Measurements from ENCODE around the gene PERCC1. TPM values are rescaled to one million over a fixed set of nuclear protein-coding genes. Genes with fewer than 3 reads are reported as not detected.
"Not testable (repeated sequence)": the region's sequence is repeated elsewhere in the genome, so short reads cannot be mapped to it uniquely, and the experiment has no call there.

PERCC1 gene
- total RNA-seq, 1 experiment from 2014 or later: not detected

GRCh38 chr16:1474796-1475551 lies 44.1 kb downstream of the PERCC1 start, which contains the start of gene CLCN7:
CLCN7 (minus strand) TSS chr16:1475028; CDS start chr16:1474974, 54 bp downstream.
- Histone ChIP-seq H3F3A (ENCODE audit: low read length, unreplicated experiment) (no peaks in the 10 kb centered on the region), H3K9ac (ENCODE audit: low read length) (peak within 1 kb of the TSS; percentile 79), H2AFZ (ENCODE audit: low read length) (peak within 1 kb of the TSS; percentile 87), H3K9me3 (ENCODE audit: low read length) (no peaks in the 10 kb centered on the region), H3K4me1 (ENCODE audit: insufficient read depth, low read length) (peaks cover 5% of the 10 kb centered on the region; the same call in 1 of the 2 replicates), H3K27me3 (ENCODE audit: low read length) (no peaks in the 10 kb centered on the region), H3K9me2 (replicated peaks; ENCODE audit: low read length) (no peaks in the 10 kb centered on the region), H4K20me1 (ENCODE audit: low read length) (no peaks in the 10 kb centered on the region), H3K4me2 (ENCODE audit: low read length) (peak within 1 kb of the TSS; percentile 82), H3K4me3 (ENCODE audit: low read length) (peak within 1 kb of the TSS; percentile 79), H3K27ac (ENCODE audit: low read length) (peak within 1 kb of the TSS; percentile 23), H3K36me3 (ENCODE audit: low read depth, low read length) (no peaks in the 10 kb centered on the region), H3K79me2 (ENCODE audit: low read length) (peaks cover 27% of the 10 kb centered on the region)
- DNase-seq (peak; percentile 58), ATAC-seq (peak; percentile 78)
- CTCF ChIA-PET: no interaction called here
- TF ChIP-seq EZH2phosphoT487 (IDR thresholded peaks at IDR 0.05; ENCODE audit: borderline replicate concordance, low read length) (no peak), EZH2 (IDR thresholded peaks at IDR 0.05; ENCODE audit: low read length, unreplicated experiment) (no peak), CTCF (conservative IDR thresholded peaks at IDR 0.05; ENCODE audit: low read depth, low read length) (no peak)
- intact Hi-C loops (cut with micrococcal nuclease): no loop called here
- no TSS peak for BruUV-seq (replicated peaks)
- POLR2A ChIA-PET (ENCODE audit: unreplicated experiment): no interaction called here

- no peaks in the 10 kb centered on the region for H3K9me2 ChIP-seq (replicated peaks; ENCODE audit: low read length)
- ChIA-PET POLR2A (ENCODE audit: unreplicated experiment) (no interaction called here), CTCF (no interaction called here)
- H3K4me1 ChIP-seq (ENCODE audit: insufficient read depth, low read length): peaks cover 5% of the 10 kb centered on the region; the same call in 1 of the 2 replicates
- no peak overlapping the region for H3K27ac ChIP-seq (ENCODE audit: low read length)
- H3K27me3 ChIP-seq (ENCODE audit: low read length): no peaks in the 10 kb centered on the region
- no peaks in the 10 kb centered on the region for H3K36me3 ChIP-seq (ENCODE audit: low read depth, low read length)
- peak overlapping the region; percentile 79 for H3K4me3 ChIP-seq (ENCODE audit: low read length)
- H3K4me2 ChIP-seq (ENCODE audit: low read length): peak overlapping the region; percentile 82
- ATAC-seq (no peak), DNase-seq (no peak)
- H2AFZ ChIP-seq (ENCODE audit: low read length): peak overlapping the region; percentile 87
- intact Hi-C loops (cut with micrococcal nuclease): no loop called here
- peak overlapping the region; percentile 79; the same call in 1 of the 2 replicates for H3K9ac ChIP-seq (ENCODE audit: low read length)
- H3K9me3 ChIP-seq (ENCODE audit: low read length): no peaks in the 10 kb centered on the region
- H3F3A ChIP-seq (ENCODE audit: low read length, unreplicated experiment): no peaks in the 10 kb centered on the region
- TSS peak; percentile 84 for BruUV-seq (replicated peaks)
- TF ChIP-seq EZH2phosphoT487 (IDR thresholded peaks at IDR 0.05; ENCODE audit: borderline replicate concordance, low read length) (no peak), EZH2 (IDR thresholded peaks at IDR 0.05; ENCODE audit: low read length, unreplicated experiment) (no peak), CTCF (conservative IDR thresholded peaks at IDR 0.05; ENCODE audit: low read depth, low read length) (no peak)
- H4K20me1 ChIP-seq (ENCODE audit: low read length): no peaks in the 10 kb centered on the region
- H3K79me2 ChIP-seq (ENCODE audit: low read length): peaks cover 25% of the 10 kb centered on the region
Observed at GRCh38 chr16:1475552-1476114, 44.8 kb downstream of the PERCC1 start.

- TF ChIP-seq EZH2phosphoT487 (IDR thresholded peaks at IDR 0.05; ENCODE audit: borderline replicate concordance, low read length) (no peak), EZH2 (IDR thresholded peaks at IDR 0.05; ENCODE audit: low read length, unreplicated experiment) (no peak), CTCF (conservative IDR thresholded peaks at IDR 0.05; ENCODE audit: low read depth, low read length) (no peak)
- Histone ChIP-seq H3K9me3 (ENCODE audit: low read length) (no peaks in the 10 kb centered on the region), H3K27ac (ENCODE audit: low read length) (no peak overlapping the region), H4K20me1 (ENCODE audit: low read length) (no peaks in the 10 kb centered on the region), H3K4me2 (ENCODE audit: low read length) (no peak overlapping the region), H3K27me3 (ENCODE audit: low read length) (no peaks in the 10 kb centered on the region), H2AFZ (ENCODE audit: low read length) (no peak overlapping the region), H3K4me1 (ENCODE audit: insufficient read depth, low read length) (peaks cover 10% of the 10 kb centered on the region), H3K9me2 (replicated peaks; ENCODE audit: low read length) (no peaks in the 10 kb centered on the region), H3K36me3 (ENCODE audit: low read depth, low read length) (no peaks in the 10 kb centered on the region), H3F3A (ENCODE audit: low read length, unreplicated experiment) (no peaks in the 10 kb centered on the region), H3K9ac (ENCODE audit: low read length) (no peak overlapping the region), H3K79me2 (ENCODE audit: low read length) (peaks cover 17% of the 10 kb centered on the region), H3K4me3 (ENCODE audit: low read length) (no peak overlapping the region)
- intact Hi-C loops (cut with micrococcal nuclease): no loop called here
- POLR2A ChIA-PET (ENCODE audit: unreplicated experiment): no interaction called here
- ATAC-seq (no peak), DNase-seq (no peak)
- no TSS peak for BruUV-seq (replicated peaks)
- CTCF ChIA-PET: no interaction called here
Observed at GRCh38 chr16:1477033-1477432, 46.2 kb downstream of the PERCC1 start.

GRCh38 chr16:1478937-1479336 lies 48.1 kb downstream of the PERCC1 start:
- H3F3A ChIP-seq (ENCODE audit: low read length, unreplicated experiment); H3K27ac ChIP-seq (ENCODE audit: low read length); H3K4me3 ChIP-seq (ENCODE audit: low read length); H3K27me3 ChIP-seq (ENCODE audit: low read length); H3K4me2 ChIP-seq (ENCODE audit: low read length); H4K20me1 ChIP-seq (ENCODE audit: low read length); H3K9me2 ChIP-seq (replicated peaks; ENCODE audit: low read length); H3K9ac ChIP-seq (ENCODE audit: low read length); POLR2A ChIA-PET (ENCODE audit: unreplicated experiment); intact Hi-C loops (cut with micrococcal nuclease); BruUV-seq (replicated peaks); H3K36me3 ChIP-seq (ENCODE audit: low read depth, low read length); ATAC-seq; DNase-seq; H2AFZ ChIP-seq (ENCODE audit: low read length); H3K9me3 ChIP-seq (ENCODE audit: low read length); H3K79me2 ChIP-seq (ENCODE audit: low read length); CTCF ChIA-PET: not testable (repeated sequence)
- H3K4me1 ChIP-seq (ENCODE audit: insufficient read depth, low read length): peaks cover 18% of the 10 kb centered on the region

Data from PC-3 (cell line).